WERI-Rb-1 (cell line): ENCODE data around the gene SMPD2.

Experiments
- DNase-seq: peaks from one replicate; pipeline ENCODE4 v3.0.0-alpha.2; 2020
- H3K27ac ChIP-seq: fragments of 250-450 bp; sonication (Bioruptor Pico); 2 replicates; pipeline ENCODE4 v1.5.1; 2020; ENCODE audit warnings: mild to moderate bottlenecking, moderate library complexity
- H3K27me3 ChIP-seq: fragments of 250-450 bp; sonication (Bioruptor Pico); 2 replicates; pipeline ENCODE4 v1.5.1; 2021; ENCODE audit warnings: mild to moderate bottlenecking, low read depth, moderate library complexity; ENCODE audit not compliant: insufficient read depth, severe bottlenecking
- H3K36me3 ChIP-seq: fragments of 250-450 bp; sonication (Bioruptor Pico); 2 replicates; pipeline ENCODE4 v1.5.1; 2020; ENCODE audit warnings: mild to moderate bottlenecking, moderate library complexity
- H3K4me3 ChIP-seq: 2 replicates; pipeline ENCODE4 v1.5.1; 2011; ENCODE audit warnings: low read depth, mild to moderate bottlenecking, control low read depth, low read length
- H3K9me3 ChIP-seq: fragments of 250-450 bp; sonication (Bioruptor Pico); 2 replicates; pipeline ENCODE4 v1.5.1; 2021; ENCODE audit warnings: mild to moderate bottlenecking, moderate library complexity; ENCODE audit not compliant: severe bottlenecking
- TF ChIP-seq, protein P1 (sequence below): IDR thresholded peaks from 2 replicates; pipeline ENCODE4 v1.5.1; 2011; ENCODE audit warnings: low read depth, mild to moderate bottlenecking, control low read depth, inconsistent platforms, low read length

The SMPD2 gene

DNA sequence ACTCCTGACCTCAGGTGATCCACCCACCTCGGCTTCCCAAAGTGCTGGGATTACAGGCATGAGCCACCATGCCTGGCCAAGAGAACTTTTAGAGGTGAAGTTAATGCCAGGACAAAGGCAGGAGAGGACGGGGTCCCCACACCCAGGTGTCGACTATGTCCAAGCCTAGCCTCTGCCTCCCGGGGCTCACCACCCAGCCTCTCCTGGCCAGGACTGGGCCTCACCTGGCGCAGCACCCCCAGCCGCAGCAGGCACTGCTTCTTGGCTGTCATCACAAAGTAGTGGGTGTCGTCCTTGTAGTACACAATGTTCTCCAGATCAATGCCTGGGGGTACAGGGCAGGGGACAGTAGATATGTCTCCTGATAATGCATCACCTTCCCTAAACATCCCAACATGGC, 10.9 kb downstream of the SMPD2 start:
- Histone ChIP-seq H3K4me3 (no peak overlapping the region), H3K27me3 (no peaks in the 10 kb centered on the region), H3K27ac (no peak overlapping the region), H3K9me3 (no peaks in the 10 kb centered on the region), H3K36me3 (no peaks in the 10 kb centered on the region)
- no peak for DNase-seq
- TF ChIP-seq, protein P1, sequence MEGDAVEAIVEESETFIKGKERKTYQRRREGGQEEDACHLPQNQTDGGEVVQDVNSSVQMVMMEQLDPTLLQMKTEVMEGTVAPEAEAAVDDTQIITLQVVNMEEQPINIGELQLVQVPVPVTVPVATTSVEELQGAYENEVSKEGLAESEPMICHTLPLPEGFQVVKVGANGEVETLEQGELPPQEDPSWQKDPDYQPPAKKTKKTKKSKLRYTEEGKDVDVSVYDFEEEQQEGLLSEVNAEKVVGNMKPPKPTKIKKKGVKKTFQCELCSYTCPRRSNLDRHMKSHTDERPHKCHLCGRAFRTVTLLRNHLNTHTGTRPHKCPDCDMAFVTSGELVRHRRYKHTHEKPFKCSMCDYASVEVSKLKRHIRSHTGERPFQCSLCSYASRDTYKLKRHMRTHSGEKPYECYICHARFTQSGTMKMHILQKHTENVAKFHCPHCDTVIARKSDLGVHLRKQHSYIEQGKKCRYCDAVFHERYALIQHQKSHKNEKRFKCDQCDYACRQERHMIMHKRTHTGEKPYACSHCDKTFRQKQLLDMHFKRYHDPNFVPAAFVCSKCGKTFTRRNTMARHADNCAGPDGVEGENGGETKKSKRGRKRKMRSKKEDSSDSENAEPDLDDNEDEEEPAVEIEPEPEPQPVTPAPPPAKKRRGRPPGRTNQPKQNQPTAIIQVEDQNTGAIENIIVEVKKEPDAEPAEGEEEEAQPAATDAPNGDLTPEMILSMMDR, result no peak

- DNase-seq, result no peak
- Histone ChIP-seq H3K36me3 (no peaks in the 10 kb centered on the region), H3K9me3 (no peaks in the 10 kb centered on the region), H3K4me3 (no peak overlapping the region), H3K27ac (no peak overlapping the region), H3K27me3 (no peaks in the 10 kb centered on the region)
- TF ChIP-seq, protein P1, result no peak
Measured at GRCh38 chr6:109452181-109452580, 11.7 kb downstream of the SMPD2 start.

DNA sequence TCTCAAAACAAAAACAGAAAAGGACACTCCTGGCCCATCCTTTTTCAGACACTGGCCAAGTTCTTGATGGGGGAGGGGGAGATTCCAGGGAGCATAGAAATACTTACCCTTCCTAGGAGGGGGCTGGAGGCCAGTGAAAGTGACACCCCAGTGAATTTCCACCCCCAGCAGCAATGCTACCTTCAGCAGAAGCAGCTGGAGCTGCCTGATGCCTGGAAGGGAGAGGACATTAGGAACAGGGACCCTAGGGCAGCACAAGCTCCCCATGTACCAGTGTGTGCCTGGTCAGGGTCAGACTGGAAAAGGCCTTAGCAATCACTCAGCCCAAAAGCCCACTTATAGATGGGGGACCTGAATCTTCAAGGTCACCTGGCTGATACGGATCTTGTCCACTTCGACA, 12.6 kb downstream of the SMPD2 start:
- TF ChIP-seq, protein P1, result no peak
- no peaks in the 10 kb centered on the region for H3K9me3 ChIP-seq

GRCh38 chr6:109453594-109454495, 13.3 kb downstream of the SMPD2 start:
- TF ChIP-seq, protein P1, result no peak
- no peak for DNase-seq
- Histone ChIP-seq H3K36me3 (no peaks in the 10 kb centered on the region), H3K27ac (no peak overlapping the region), H3K9me3 (no peaks in the 10 kb centered on the region), H3K27me3 (no peaks in the 10 kb centered on the region), H3K4me3 (no peak overlapping the region)

More for the DNA sequence above, 12.6 kb downstream of the SMPD2 start:
- no peak overlapping the region for H3K4me3 ChIP-seq
- H3K27ac ChIP-seq, result no peak overlapping the region
- H3K36me3 ChIP-seq, result no peaks in the 10 kb centered on the region
- DNase-seq, result no peak
- H3K27me3 ChIP-seq, result no peaks in the 10 kb centered on the region

DNA sequence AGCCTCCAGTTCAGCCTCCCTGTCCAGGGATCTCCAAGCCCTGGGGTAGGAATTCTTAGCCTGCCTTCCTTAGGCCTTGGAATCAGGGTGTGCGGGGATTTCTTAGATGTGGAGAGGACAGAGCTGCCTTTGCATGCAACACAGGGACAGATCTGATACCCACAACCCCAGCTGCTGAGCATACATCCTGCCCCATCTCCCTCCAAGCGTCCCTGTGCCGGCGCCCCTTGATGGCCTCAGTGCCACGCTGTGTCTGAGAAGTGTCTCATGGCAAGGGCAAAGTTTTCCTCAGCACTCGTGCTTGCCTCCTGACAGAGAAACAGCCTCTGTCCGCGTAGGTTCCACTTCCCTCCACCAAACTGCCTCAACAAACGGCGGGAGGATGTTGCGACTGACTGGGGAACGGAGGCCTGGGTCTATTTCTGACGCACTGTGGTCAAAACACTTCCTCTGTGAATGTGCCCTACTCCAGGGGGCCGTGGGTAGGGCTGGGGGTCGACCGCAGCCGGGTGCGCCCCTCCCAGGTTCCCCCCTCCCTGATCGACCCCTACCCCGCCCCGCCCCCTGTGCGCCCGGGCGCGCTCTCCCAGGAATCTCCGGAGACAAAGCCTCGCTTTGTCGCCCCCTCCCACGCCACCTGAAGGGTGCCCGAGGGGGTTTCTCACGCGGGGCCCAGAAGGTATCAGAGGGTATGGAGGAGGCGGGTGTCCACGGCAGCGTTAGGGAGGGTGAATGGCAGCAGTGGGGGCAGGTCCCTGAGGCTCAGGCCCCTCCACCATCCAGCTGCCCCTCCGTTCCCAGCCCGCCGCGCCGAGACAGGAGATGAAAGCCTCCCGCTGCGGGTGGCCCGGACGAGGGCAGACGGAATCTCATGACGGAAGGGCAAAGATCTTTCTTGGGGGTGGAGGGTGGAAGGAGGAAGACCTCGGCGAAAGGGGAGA, 14.2 kb downstream of the SMPD2 start:
- peak; percentile 29 for DNase-seq
- no peaks in the 10 kb centered on the region for H3K27me3 ChIP-seq
- H3K27ac ChIP-seq, result peak overlapping the region; percentile 42
- TF ChIP-seq, protein P1, result no peak
- H3K9me3 ChIP-seq, result no peaks in the 10 kb centered on the region
- peak overlapping the region; percentile 90 for H3K4me3 ChIP-seq
- H3K36me3 ChIP-seq, result no peaks in the 10 kb centered on the region
